Measurements from ENCODE around the gene ACKR3.

The ACKR3 gene

DNA sequence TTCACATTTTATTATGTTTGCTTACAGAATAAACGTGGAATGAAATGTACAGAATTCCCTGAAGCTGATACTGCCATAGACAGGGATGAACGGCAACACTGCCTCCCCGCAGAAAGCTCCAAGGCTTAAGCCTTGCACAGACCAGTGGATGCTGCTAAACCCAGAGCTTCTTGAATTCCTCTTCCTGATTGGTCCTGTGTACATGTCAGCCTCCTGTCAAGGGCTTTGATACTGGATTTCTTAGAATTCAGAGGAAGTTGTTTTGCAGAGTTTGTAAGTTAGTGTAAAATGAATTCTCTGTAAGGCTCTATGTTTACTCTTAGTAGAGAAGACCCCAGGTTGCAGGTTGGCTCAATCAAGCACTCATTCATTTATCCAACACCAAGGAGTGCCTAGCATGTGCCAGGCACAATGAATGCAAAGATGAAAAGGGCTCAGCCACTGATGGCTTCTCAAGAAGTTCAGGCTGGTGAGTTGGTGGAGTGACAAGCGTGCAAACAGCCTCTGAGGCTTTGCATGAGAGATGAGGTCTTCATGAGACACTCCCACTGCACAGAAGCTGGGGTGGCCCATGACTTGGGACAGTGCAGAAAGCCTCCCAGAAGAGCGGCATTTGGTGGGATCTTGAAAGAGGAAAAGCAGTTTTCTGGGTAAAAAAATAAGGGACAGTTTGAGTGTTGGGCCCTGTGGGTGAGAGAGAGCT lies 50.4 kb downstream of the ACKR3 start:
- TF ChIP-seq ZFX (IDR thresholded peaks at IDR 0.05), result no peak
- TF ChIP-seq, protein P1, sequence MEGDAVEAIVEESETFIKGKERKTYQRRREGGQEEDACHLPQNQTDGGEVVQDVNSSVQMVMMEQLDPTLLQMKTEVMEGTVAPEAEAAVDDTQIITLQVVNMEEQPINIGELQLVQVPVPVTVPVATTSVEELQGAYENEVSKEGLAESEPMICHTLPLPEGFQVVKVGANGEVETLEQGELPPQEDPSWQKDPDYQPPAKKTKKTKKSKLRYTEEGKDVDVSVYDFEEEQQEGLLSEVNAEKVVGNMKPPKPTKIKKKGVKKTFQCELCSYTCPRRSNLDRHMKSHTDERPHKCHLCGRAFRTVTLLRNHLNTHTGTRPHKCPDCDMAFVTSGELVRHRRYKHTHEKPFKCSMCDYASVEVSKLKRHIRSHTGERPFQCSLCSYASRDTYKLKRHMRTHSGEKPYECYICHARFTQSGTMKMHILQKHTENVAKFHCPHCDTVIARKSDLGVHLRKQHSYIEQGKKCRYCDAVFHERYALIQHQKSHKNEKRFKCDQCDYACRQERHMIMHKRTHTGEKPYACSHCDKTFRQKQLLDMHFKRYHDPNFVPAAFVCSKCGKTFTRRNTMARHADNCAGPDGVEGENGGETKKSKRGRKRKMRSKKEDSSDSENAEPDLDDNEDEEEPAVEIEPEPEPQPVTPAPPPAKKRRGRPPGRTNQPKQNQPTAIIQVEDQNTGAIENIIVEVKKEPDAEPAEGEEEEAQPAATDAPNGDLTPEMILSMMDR (conservative IDR thresholded peaks at IDR 0.05), result no peak
- no peak overlapping the region for H3K27ac ChIP-seq

DNA sequence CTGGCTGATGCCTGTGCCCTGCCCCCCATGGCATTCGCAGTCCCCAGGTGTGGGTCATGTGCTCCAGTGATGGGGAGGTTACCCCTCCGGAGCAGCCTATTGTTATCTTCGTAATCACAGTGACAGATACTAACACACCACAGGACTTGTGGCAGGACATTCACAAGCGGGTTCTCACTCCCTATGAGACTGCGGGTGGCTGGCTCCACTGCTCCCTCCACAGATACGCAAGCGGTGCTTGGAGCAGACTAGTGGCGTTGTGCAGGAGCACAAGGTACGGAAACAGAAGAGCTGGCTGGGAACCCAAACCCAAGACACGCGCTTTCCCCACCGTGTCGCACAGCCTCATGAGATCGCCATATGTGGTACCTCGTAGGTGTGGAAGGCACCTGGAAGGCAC lies 52.2 kb downstream of the ACKR3 start:
- TF ChIP-seq, protein P1 (conservative IDR thresholded peaks at IDR 0.05), result no peak
- no peak for TF ChIP-seq ZFX (IDR thresholded peaks at IDR 0.05)
- no peak overlapping the region for H3K27ac ChIP-seq

DNA sequence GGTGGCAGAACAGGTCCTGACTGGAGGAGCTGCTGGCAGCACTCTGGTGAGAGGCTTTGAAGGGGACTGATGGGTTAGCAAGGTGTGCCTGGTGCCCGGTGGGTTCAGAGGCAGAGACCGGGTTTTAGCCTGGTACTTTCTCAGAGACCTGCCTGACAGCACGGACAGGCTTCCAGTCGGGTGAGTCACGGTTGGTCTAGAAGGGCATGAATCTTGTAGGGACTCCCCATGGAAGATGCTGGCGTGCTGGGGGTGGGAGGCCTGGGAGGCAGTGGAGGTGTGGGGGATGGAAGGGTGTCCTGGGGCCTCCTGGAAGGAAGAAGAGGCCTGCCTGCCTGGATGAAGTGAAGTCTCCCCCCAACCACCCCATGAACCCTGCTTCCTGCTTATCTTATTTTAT lies 52.6 kb downstream of the ACKR3 start:
- no peak for TF ChIP-seq ZFX (IDR thresholded peaks at IDR 0.05)
- TF ChIP-seq, protein P1 (conservative IDR thresholded peaks at IDR 0.05), result no peak
- no peak overlapping the region for H3K27ac ChIP-seq

DNA sequence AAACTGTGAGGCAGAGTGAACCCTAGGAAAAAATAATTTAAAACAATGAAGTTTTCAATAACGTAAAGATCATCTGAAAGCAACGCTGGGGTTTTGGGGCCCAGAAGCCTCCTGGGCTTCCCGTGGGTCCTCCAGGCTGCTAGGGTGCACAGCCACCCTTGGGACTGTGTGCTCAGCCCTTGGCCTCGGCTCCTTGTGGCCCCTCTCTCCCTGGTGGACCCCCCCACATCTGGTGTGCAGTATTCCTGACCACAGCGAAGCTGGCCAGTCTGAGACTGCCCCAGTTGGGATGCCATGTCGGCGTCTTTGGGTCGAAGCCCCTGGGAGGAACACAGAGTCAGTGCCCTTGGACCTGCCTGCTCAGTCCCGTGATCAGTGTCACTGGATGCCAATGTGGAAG lies 53.0 kb downstream of the ACKR3 start:
- no peak overlapping the region for H3K27ac ChIP-seq
- TF ChIP-seq, protein P1 (conservative IDR thresholded peaks at IDR 0.05), result no peak
- no peak for TF ChIP-seq ZFX (IDR thresholded peaks at IDR 0.05)

DNA sequence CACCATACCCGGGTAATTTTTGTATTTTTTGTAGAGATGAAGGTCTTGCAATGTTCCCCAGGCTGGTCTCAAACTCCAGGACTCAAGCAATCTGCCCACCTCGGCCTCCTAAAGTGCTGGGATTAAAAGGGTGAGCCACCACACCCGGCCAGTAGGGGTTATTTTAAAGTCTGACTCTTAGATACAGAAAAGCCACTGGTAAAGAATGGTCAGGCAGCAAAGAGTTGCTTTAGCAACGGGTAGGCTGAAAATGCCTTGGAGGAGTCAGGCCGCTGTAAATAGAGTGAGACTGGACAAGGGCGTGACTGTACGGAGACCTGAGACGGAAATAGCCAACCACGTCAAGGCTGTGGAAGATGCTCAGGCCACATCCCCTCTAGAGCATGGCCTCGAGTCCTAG lies 54.2 kb downstream of the ACKR3 start:
- TF ChIP-seq, protein P1 (conservative IDR thresholded peaks at IDR 0.05), result no peak
- no peak for TF ChIP-seq ZFX (IDR thresholded peaks at IDR 0.05)
- no peak overlapping the region for H3K27ac ChIP-seq

DNA sequence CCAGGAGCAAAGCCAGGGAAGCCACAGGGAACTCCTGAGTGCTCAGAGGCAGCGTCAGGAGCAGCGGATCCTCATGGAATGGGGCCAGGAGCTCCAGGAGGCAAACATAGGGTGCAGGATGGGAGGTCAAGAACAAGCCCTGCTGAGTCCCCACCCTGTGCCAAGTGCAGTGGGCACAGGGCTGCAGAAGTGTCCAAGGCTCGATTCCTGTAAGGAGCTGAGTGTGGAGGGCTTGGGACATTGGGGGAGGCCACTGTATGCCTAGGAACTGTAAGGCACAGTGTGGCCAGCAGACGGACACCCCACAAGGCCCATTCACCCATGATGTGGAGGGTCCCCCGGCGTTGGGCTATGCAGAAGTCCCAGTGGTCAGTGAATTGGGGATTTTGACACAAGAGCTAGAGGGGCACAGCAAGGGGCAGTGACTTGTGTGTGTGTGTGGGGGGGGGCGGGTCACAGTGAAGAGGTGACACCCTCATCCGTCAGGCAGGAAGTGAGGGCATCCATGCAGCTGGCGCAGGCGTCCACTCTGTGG lies 55.6 kb downstream of the ACKR3 start:
- TF ChIP-seq, protein P1 (conservative IDR thresholded peaks at IDR 0.05), result no peak
- no peak for TF ChIP-seq ZFX (IDR thresholded peaks at IDR 0.05)
- H3K27ac ChIP-seq, result no peak overlapping the region

DNA sequence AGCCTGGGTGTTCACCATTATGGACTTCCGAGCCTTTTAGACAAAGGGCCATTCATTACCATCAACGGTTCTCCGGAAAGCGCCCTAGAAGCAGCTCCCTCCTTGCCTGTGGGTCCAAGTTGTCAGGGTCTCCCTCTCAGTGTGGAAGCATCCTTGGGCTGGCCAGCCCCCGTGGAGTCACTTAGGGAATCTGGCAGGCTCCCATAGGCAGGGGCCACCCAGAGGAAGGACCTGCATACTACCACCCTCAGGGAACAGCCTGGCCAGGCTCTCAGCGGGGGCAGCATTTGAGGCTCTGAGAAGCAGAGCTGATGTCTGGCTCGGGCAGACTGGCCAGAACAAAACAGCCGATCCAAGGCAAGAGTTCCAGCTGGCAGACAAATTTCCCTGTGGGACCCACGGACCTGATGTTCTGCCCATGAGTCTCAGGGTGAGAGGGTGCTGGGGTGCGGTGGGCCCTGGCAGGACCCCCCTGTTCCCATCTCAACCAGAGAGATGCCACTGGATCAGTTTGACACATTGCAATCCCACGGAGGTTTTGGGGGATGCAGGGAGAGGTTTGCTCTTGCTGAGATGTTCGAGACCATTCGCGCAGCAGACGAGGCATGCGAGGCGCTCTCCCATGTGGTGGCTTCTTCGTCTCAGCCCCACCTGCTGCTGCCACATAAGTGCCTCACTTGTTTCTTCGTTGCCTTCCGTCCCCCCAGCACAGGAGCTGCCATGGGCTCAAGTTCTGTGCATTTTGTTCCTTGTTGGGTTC lies 56.9 kb downstream of the ACKR3 start:
- TF ChIP-seq, protein P1 (conservative IDR thresholded peaks at IDR 0.05), result no peak
- H3K27ac ChIP-seq, result no peak overlapping the region

Data from C4-2B (cell line).